GM19324 (cell line): ENCODE measurements around the gene GNL3.

ENCODE experiments used
- ATAC-seq: cut with Tn5 transposase; IDR thresholded peaks from one replicate; pipeline ENCODE4 v1.9.1; 2021; ENCODE audit warnings: mild to moderate bottlenecking, moderate library complexity; ENCODE audit not compliant: unreplicated experiment, low FRiP score

GNL3 gene

DNA sequence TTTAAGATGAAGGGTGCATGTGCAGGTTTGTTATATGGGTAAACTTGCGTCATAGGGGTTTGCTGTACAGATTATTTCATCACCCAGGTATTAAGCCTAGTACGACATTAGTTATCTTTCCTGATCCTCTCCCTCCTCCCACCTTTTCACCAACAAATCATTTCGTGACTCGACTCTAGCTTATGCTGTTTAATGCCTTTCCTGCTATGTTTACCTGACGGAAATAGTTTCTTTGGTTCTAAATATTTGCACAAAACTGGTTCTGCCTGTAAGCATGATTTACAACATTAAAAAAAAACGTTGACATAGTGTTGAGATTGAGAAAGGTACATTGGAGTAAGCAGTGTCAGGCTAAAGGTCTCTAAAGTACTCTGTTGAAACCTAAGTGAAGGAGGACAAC lies 2.4 kb downstream of the GNL3 start:
- ATAC-seq: no peak

GRCh38 chr3:52689151-52689550 lies 3.3 kb downstream of the GNL3 start:
- ATAC-seq: no peak

GRCh38 chr3:52690560-52690959 lies 4.7 kb downstream of the GNL3 start:
- no peak for ATAC-seq

DNA sequence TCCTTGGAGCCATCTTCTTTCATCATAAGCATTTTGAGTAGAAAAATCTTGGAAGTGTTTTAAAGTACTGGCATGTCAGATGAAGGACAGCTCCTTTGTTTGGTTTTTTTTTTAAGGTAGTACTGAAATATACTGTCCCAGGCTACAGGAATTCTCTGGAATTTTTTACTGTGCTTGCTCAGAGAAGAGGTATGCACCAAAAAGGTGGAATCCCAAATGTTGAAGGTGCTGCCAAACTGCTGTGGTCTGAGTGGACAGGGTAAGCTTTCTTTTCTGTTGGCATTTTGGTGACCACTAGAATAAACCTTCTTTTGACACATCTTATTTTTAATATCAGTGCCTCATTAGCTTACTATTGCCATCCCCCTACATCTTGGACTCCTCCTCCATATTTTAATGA lies 7.2 kb downstream of the GNL3 start:
- no peak for ATAC-seq

DNA sequence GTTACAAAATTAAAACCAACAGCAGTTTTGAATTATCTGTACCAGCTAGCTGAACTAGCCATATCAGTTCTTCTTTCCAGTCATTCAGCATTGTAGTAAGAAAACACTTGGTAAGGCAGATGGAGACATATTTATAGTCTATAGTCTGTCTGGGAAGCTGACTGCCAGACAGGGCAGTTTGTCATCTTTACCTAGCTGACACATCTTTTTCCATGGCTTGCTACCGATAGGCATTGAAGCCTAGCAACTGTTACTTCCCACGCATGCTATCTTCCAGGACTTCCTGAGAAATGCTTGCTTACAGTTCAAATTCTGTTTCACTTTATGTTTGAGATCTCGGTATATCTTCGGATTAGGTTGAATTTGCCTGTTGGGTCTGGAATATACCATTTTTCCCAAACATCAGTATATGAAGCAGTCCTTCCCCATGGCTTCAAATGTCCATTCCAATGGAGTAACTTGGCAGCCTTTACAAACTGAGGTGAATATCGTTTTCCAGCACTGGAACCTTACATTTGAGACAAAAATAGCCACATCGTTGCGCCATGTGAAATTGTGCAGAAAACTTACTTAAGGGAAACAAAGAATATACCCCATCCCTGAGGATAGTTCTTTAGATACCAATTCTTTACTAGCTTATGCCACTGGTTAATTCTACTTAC lies 8.8 kb downstream of the GNL3 start:
- ATAC-seq: no peak

DNA sequence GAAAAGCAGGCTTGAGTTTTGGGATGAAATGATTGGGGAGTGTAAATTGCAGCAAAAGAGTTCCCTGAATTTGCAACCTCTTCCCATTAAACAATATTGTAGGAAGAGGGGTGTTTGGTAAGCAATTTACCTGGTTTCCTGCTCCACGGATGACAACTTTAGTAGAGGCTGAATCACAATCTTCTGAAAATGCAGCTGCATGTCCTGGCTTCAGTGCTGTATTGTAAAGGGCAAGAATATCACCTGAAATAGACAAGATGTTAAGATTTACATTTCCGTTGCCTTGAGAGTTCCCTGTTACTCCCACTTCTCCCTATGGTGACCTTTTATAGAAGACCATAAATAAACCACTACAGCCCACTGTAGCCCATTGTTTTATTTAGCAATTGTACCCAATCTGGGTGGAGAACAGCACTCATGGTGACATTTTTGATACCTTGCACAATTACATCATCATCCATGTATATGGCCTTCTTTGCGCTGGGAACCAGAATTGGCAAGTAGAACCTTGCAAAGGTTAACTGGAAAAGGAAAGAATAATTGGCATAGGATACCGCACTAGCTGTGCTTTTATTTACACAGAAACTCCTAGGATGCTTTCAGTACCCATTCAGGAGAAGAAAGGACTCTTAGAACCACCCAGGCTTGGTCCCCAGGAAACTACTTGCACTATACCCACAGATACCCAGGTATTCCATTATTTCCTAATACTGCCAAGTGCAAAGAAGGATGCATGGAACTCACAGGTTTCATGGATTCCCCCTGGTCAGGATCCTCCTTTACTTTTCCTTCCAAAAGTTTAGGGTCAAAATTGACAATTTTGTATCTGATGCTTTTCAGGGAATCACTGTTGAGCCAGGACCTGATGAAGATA lies 10.2 kb downstream of the GNL3 start:
- ATAC-seq: no peak

DNA sequence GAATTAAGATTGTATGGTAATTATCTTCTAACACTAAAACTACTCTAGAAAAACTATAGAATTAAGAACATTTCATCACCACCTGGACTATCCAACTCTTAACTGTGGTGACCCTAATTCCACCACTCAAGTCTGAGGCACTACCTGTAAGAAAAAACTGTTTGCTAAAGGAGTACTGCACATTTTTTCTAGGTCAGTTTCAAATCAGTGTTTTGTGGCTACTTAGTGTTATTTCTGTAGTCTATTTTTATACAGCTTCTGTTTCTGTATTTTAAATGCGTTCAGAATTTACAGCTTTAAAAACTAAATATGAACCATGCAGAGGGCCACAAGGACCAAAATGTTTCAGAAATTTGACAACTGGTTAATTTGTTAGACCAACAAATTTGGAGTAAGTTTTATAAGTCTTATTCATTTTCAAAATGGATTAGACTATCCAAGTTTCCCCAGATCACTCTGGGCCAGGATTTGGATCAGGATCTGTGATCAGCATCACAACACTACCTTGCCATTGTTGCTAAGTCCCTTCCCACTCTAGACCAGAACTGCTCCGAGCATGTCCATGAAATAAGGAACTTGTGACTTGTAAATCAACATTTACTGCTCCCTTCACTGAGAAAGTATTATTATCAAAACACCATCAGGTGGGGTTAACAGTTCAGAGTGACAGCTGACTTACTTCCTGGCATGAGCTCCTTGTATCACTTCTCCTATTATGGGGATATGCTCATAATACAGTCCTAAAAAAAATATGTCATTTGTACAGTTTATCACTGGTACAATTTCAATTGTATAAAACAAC lies 11.2 kb downstream of the GNL3 start:
- no peak for ATAC-seq

DNA sequence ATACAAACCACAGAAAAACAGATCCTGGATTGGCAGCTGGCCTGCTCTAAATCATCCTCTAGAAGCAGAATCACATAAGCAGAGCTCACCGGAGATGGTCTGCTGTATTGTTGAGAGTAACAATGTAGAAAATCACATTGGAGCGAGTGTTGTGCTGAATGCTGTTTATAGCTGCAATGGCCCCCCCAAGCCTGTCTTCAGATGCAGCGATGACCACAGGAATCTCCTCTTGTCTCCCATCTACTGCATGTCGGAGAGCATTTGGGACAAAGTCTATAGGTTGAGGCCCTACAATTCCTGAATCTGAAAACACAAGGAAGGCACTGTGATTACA lies 11.8 kb downstream of the GNL3 start:
- ATAC-seq: no peak

GRCh38 chr3:52703341-52703740 lies 17.5 kb downstream of the GNL3 start:
- no peak for ATAC-seq

GRCh38 chr3:52704611-52705437 lies 19.0 kb downstream of the GNL3 start:
- no peak for ATAC-seq

DNA sequence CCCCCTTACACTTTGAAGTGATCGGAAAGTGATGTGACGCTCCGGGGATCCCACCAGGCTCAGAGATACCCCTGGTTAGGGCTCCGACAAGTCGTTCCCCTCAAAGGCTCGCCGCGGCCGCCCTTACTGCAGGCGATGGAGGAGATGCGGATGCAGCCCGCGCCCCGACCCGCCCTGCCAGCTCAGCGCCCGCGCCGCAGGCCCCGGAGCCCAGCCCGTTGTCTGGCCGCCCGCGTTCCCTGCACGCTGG lies 19.5 kb downstream of the GNL3 start:
- ATAC-seq: no peak

DNA sequence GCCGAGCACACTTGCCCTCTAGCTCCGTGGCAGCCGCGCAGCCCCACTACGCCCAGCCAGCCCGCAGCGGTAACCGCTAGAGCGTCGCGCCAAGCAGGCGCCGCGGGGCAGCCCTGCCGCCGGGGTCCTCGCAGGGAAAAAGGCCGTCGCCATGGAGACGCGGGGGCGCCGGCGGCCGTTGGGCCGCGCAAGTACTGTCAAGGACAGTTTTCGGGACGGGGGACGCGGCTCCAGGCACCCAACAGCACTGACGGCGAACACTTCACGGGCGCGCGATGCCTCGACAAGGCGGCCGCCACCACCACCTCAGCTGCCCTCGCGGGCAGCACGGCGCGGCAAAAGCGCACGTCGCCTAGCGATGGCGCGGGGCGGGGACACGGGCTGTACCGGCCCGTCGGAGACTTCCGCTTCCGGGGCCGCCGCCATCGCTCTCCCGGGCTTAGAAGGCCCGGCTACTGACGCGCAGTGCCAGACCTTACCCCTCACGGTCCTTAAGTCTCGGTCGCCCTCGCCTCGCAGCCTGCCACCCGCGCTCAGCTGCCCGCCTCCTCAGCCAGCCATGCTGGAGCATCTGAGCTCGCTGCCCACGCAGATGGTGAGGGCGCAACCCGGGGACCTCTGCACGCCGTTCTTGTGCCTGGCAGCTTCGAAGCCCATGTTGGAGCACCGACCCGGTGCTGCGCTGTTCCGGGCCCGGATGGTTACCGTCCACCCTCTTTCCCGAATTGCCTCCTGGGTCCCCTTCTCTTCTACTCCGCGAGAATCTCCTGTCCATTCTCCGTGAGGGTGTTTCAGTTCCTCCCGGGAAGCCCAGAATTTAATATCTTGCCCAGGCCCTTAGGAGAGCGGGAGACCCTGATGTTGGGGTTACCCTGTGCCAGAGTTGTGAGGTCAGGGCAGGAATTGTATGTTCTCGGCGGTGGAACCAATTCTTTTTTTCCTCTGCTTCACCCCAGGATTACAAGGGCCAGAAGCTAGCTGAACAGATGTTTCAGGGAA lies 20.2 kb downstream of the GNL3 start, which contains the start of the genes GLT8D1 and SPCS1:
TSS of gene GLT8D1 (minus strand) at position 104 of the 999 bp plus-strand sequence. CDS start 5,331 bp downstream, outside the sequence.
TSS of gene SPCS1 (plus strand) at position 419 of the 999 bp plus-strand sequence. CDS start at position 560, 141 bp downstream.
- ATAC-seq: peak; percentile 80

DNA sequence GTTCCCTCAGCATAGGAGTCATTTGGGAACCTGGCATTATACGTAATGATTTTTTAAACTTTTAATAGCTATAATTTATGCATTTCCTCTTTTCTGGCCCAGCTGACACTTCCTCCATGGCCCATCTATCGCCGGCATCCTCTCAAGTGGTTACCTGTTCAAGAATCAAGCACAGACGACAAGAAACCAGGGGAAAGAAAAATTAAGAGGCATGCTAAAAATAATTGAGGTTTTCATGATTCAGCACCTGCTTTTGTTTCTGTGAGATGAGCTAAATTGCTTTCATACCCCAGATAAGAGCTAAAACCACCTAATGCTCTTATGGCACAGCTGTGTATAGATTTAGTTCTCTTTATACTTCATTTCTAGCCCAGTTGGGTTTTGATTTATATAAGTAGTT lies 21.8 kb downstream of the GNL3 start:
- no peak for ATAC-seq

DNA sequence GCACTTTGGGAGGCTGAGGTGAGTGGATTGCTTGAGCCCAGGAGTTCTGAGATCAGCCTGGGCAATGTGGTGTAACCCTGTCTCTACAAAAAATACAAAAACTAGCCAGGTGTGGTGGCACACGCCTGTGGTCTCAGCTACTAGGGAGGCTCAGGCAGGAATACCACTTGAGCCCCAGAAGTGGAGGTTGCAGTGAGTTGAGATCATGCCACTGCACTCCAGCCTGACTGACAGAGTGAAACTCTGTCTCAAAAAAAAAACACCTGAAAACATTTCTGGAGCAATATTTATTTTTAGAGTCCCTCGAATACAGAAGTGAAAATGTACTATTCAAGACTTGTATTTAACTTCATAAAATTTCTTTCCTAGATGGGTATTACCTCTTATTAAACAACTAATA lies 24.7 kb downstream of the GNL3 start:
- ATAC-seq: no peak

DNA sequence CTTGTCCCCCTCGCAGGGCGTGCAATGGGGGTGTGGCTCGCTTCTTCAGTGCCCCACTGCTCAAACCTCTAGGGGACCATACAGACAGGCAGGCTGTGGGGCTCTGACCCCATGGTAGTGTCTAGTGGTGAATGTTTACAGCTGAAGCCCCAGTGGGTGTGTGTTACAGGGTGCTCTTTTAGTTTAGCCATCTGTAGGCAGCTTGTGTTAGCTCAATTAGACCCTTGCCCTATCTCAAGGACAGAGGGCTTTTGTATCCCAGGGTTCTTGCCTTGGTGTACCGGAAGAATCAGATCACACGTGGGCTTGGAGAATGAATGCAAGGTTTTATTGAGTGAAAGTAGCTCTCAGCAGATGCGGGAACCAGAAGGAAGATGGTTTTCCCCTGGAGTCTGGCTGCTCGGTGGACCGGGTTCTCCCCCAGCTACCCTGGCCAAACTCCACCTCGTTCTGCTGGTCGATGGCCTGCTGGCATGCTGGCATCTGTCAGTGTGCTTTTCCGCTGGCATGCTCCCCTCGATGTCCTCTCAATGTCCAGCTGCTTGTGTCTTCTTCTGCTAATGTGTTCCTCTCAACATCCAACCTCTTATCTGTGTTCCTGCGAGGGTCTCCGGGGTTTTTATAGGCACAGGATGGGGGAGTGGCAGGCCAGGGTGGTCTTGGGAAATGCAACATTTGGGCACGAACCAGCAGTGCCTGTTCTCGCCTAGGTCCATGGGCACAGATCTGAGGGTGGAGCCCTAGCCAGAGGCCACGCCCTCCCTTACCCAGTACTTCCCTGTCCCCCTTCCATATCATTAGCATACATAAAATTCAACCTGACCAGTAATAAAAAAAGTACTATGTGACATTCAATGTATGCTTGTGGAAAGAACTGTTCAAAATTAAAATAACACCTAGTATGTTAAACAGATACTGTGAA lies 26.7 kb downstream of the GNL3 start:
- no peak for ATAC-seq

DNA sequence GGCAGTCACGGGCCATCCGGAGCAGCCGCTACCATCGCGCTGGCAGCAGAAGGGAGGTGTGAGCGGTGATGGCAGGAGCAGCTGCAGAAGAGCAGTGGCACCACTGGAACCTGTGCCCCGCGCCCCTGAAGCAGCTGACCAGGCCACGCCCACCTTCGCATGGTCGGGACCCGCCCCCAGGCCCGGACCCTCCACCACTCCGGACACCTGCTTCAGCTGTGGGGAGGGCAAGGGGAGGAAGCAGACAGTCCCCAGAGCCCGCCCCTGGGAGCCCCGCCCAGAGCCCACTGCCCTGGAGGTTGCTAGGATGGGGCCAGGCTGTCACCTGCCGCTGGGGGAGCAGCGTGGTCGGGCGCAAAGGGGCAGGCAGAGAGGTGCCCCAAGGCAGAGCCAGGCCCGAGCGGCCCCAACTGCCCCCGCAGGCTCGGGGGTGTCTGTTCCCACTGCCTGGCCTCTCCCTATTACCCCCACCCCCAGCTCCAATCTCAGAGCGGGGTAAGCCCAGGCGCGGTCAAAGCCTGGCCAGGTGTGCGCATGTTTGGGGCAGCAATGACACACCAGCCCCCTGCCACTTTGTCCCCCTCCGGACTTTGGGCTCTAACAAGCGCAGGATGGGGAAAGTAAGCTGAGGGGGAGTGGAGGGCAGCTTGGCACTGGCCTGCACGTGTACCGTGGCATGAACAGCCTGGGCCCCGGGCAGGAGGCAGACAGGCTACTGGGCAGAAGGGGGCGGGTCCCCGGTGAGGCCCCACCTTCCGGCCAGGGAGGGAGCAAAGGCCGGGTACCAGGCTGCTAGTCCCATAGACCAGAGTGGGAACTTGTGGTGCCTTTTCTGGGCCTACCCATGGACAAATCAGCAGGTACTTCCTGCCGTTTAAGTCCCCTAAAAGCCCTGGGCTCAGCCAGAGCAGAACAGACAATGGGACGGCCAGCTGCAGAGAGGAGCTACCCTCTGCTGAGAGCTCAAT lies 28.8 kb downstream of the GNL3 start:
- no peak for ATAC-seq

GRCh38 chr3:52715714-52716305 lies 30.0 kb downstream of the GNL3 start:
- no peak for ATAC-seq
